Mucosa of rectum (tissue), 2 donors: ENCODE measurements around the gene MACROH2A1.

Source experiments
- H3K27ac ChIP-seq, 2 donors: one replicate each; pipeline ENCODE4 v1.7.0; 2013; ENCODE audit warnings: inconsistent platforms in 2 of 2, low read depth in 2 of 2, low read length in 2 of 2
- H3K27me3 ChIP-seq, 2 donors: one replicate each; pipeline ENCODE4 v1.7.0; 2013; ENCODE audit warnings: low read length in 2 of 2; ENCODE audit not compliant: control insufficient read depth in 2 of 2, insufficient read depth in 2 of 2
- H3K36me3 ChIP-seq, 2 donors: one replicate each; pipeline ENCODE4 v1.7.0; 2013; ENCODE audit warnings: low read length in 2 of 2; ENCODE audit not compliant: control insufficient read depth in 2 of 2, insufficient read depth in 2 of 2
- H3K4me1 ChIP-seq, 2 donors: one replicate each; pipeline ENCODE4 v1.7.0; 2013; ENCODE audit warnings: low read length in 2 of 2, mild to moderate bottlenecking in 1 of 2; ENCODE audit not compliant: control insufficient read depth in 2 of 2, insufficient read depth in 2 of 2
- H3K4me3 ChIP-seq, 2 donors: one replicate each; pipeline ENCODE4 v1.7.0; 2013; ENCODE audit warnings: low read length in 2 of 2
- H3K9ac ChIP-seq, 2 donors: one replicate each; pipeline ENCODE4 v1.7.0; 2013; ENCODE audit warnings: low read length in 2 of 2, low read depth in 1 of 2, mild to moderate bottlenecking in 1 of 2
- H3K9me3 ChIP-seq, 2 donors: one replicate each; pipeline ENCODE4 v1.7.0; 2013; ENCODE audit warnings: low read length in 2 of 2; ENCODE audit not compliant: control insufficient read depth in 2 of 2
- donor health status: healthy.
- donor health status: Normal muscosa, but diverticular disease.

The MACROH2A1 gene

GRCh38 chr5:135379046-135379654, 19.9 kb downstream of the MACROH2A1 start:
- Histone ChIP-seq H3K27me3 (no peaks in the 10 kb centered on the region), H3K9me3 (no peaks in the 10 kb centered on the region), H3K4me1 (peaks cover 4 to 6% of the 10 kb centered on the region in 2 donors), H3K36me3 (peaks cover 49 to 69% of the 10 kb centered on the region in 2 donors), H3K4me3 (no peak overlapping the region), H3K27ac (no peak overlapping the region), H3K9ac (no peak overlapping the region)

GRCh38 chr5:135377751-135378680, 21.0 kb downstream of the MACROH2A1 start:
- peaks cover 6% of the 10 kb centered on the region in 2 donors for H3K4me1 ChIP-seq
- no peak overlapping the region for H3K9ac ChIP-seq
- H3K27ac ChIP-seq = no peak overlapping the region
- H3K36me3 ChIP-seq = peaks cover 43 to 65% of the 10 kb centered on the region in 2 donors
- no peaks in the 10 kb centered on the region for H3K27me3 ChIP-seq
- no peaks in the 10 kb centered on the region for H3K9me3 ChIP-seq
- no peak overlapping the region for H3K4me3 ChIP-seq

- Histone ChIP-seq H3K9ac (no peak overlapping the region), H3K36me3 (peaks cover 42 to 57% of the 10 kb centered on the region in 2 donors), H3K4me1 (peaks cover 14 to 15% of the 10 kb centered on the region in 2 donors), H3K27ac (no peak overlapping the region), H3K27me3 (no peaks in the 10 kb centered on the region), H3K9me3 (no peaks in the 10 kb centered on the region), H3K4me3 (no peak overlapping the region)
Measured at GRCh38 chr5:135376961-135377624, 21.9 kb downstream of the MACROH2A1 start.

- Histone ChIP-seq H3K4me1 (peaks cover 18% of the 10 kb centered on the region in 2 donors), H3K36me3 (peaks cover 41 to 49% of the 10 kb centered on the region in 2 donors), H3K9ac (no peak overlapping the region), H3K27ac (no peak overlapping the region), H3K4me3 (no peak overlapping the region), H3K9me3 (no peaks in the 10 kb centered on the region), H3K27me3 (no peaks in the 10 kb centered on the region)
Measured at GRCh38 chr5:135375040-135375793, 23.8 kb downstream of the MACROH2A1 start.

GRCh38 chr5:135373736-135374515, 25.1 kb downstream of the MACROH2A1 start:
- H3K27me3 ChIP-seq = no peaks in the 10 kb centered on the region
- H3K9me3 ChIP-seq = no peaks in the 10 kb centered on the region
- H3K36me3 ChIP-seq = peaks cover 45 to 49% of the 10 kb centered on the region in 2 donors
- no peak overlapping the region for H3K4me3 ChIP-seq
- H3K4me1 ChIP-seq = peaks cover 12 to 18% of the 10 kb centered on the region in 2 donors
- H3K27ac ChIP-seq = no peak overlapping the region
- no peak overlapping the region for H3K9ac ChIP-seq

- H3K9ac ChIP-seq = no peak overlapping the region
- H3K4me3 ChIP-seq = no peak overlapping the region
- H3K27me3 ChIP-seq = no peaks in the 10 kb centered on the region
- H3K36me3 ChIP-seq = peaks cover 46 to 51% of the 10 kb centered on the region in 2 donors
- H3K4me1 ChIP-seq = peaks cover 12 to 15% of the 10 kb centered on the region in 2 donors
- no peaks in the 10 kb centered on the region for H3K9me3 ChIP-seq
- H3K27ac ChIP-seq = peak overlapping the region in 1 of 2 donors; percentile 34
Measured at GRCh38 chr5:135372654-135373381, 26.2 kb downstream of the MACROH2A1 start.

- H3K9me3 ChIP-seq = no peaks in the 10 kb centered on the region
- no peaks in the 10 kb centered on the region for H3K27me3 ChIP-seq
- H3K9ac ChIP-seq = no peak overlapping the region
- H3K36me3 ChIP-seq = peaks cover 45 to 52% of the 10 kb centered on the region in 2 donors
- H3K27ac ChIP-seq = peak overlapping the region; percentile 34 to 44
- peaks cover 12 to 15% of the 10 kb centered on the region in 2 donors for H3K4me1 ChIP-seq
- H3K4me3 ChIP-seq = no peak overlapping the region
Measured at GRCh38 chr5:135371622-135372232, 27.3 kb downstream of the MACROH2A1 start.

- Histone ChIP-seq H3K4me1 (peaks cover 21 to 29% of the 10 kb centered on the region in 2 donors), H3K27ac (no peak overlapping the region), H3K36me3 (peaks cover 40 to 42% of the 10 kb centered on the region in 2 donors), H3K9ac (no peak overlapping the region), H3K4me3 (no peak overlapping the region), H3K9me3 (no peaks in the 10 kb centered on the region), H3K27me3 (no peaks in the 10 kb centered on the region)
Measured at GRCh38 chr5:135369952-135370351, 29.1 kb downstream of the MACROH2A1 start.
